ENCODE results near the gene FGG.

DNA sequence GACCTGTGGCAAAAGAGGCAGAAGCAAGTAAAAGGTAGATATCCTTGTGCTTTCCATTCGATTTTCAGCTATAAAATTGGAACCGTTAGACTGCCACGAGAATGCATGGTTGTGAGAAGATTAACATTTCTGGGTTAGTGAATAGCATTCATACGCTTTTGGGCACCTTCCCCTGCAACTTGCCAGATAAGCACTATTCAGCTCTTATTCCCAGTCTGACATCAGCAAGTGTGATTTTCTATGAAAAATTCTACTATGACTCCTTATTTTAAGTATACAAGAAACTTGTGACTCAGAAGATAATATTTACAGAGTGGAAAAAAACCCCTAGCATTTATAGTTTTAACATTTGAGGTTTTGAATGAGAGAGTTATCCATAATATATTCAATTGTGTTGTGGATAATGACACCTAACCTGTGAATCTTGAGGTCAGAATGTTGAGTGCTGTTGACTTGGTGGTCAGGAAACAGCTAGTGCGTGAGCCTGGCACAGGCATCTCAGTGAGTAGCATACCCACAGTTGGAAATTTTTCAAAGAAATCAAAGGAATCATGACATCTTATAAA lies 45.7 kb downstream of the FGG start:
- TF ChIP-seq POLR2A (IDR thresholded peaks at IDR 0.05), result no peak
- TF ChIP-seq, protein P1, sequence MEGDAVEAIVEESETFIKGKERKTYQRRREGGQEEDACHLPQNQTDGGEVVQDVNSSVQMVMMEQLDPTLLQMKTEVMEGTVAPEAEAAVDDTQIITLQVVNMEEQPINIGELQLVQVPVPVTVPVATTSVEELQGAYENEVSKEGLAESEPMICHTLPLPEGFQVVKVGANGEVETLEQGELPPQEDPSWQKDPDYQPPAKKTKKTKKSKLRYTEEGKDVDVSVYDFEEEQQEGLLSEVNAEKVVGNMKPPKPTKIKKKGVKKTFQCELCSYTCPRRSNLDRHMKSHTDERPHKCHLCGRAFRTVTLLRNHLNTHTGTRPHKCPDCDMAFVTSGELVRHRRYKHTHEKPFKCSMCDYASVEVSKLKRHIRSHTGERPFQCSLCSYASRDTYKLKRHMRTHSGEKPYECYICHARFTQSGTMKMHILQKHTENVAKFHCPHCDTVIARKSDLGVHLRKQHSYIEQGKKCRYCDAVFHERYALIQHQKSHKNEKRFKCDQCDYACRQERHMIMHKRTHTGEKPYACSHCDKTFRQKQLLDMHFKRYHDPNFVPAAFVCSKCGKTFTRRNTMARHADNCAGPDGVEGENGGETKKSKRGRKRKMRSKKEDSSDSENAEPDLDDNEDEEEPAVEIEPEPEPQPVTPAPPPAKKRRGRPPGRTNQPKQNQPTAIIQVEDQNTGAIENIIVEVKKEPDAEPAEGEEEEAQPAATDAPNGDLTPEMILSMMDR (IDR thresholded peaks at IDR 0.05), result no peak

Data from heart left ventricle (tissue), 13 donors.